Fibroblast of lung (primary cell): Measurements from ENCODE around the gene SLC4A9. TPM values are rescaled to one million over a fixed set of nuclear protein-coding genes. Genes with fewer than 3 reads are reported as not detected.

Experiments used
- DNase-seq, 2 donors: peaks; one replicate each; pipeline versions ENCODE4 v3.0.0 to v3.0.0-alpha.2; 2010; ENCODE audit warnings: low read depth in 2 of 2
- H2AFZ ChIP-seq: 2 replicates; pipeline ENCODE4 v1.5.1; 2012; ENCODE audit warnings: low read length, control low read depth, inconsistent platforms
- H3K27ac ChIP-seq: 2 replicates; pipeline ENCODE4 v1.5.1; 2011; ENCODE audit warnings: low read length, control low read depth; ENCODE audit not compliant: insufficient read depth
- H3K27me3 ChIP-seq: 2 replicates; pipeline ENCODE4 v1.5.1; 2011; ENCODE audit warnings: mild to moderate bottlenecking, low read length; ENCODE audit not compliant: control insufficient read depth, insufficient read depth
- H3K36me3 ChIP-seq: 2 replicates; pipeline ENCODE4 v1.5.1; 2011; ENCODE audit warnings: low read length; ENCODE audit not compliant: control insufficient read depth, insufficient read depth
- H3K4me1 ChIP-seq: 2 replicates; pipeline ENCODE4 v1.5.1; 2011; ENCODE audit warnings: low read length; ENCODE audit not compliant: control insufficient read depth, insufficient read depth; ENCODE audit errors: extremely low read depth
- H3K4me2 ChIP-seq: 2 replicates; pipeline ENCODE4 v1.5.1; 2011; ENCODE audit warnings: low read length, control low read depth; ENCODE audit not compliant: insufficient read depth; ENCODE audit errors: extremely low read depth
- H3K4me3 ChIP-seq, 4 experiments: fragments of 200-600 bp in 1 of 4; sonication (generic) in 1 of 4; replicated peaks in 1 of 4; 2 replicates each; pipeline ENCODE4 v1.5.1; 2011 to 2016; ENCODE audit warnings: low read length in 4 of 4, low read depth in 3 of 4, mild to moderate bottlenecking in 3 of 4, control low read depth in 2 of 4, inconsistent platforms in 1 of 4, mixed read lengths in 1 of 4; ENCODE audit not compliant: insufficient read depth in 1 of 4; ENCODE audit errors: control extremely low read depth in 1 of 4
- H3K79me2 ChIP-seq: 2 replicates; pipeline ENCODE4 v1.5.1; 2012; ENCODE audit warnings: mild to moderate bottlenecking, low read length, inconsistent platforms; ENCODE audit not compliant: control insufficient read depth, insufficient read depth
- H3K9ac ChIP-seq: 2 replicates; pipeline ENCODE4 v1.5.1; 2011; ENCODE audit warnings: mild to moderate bottlenecking, low read length, control low read depth; ENCODE audit not compliant: insufficient read depth
- H3K9me3 ChIP-seq: 2 replicates; pipeline ENCODE4 v1.5.1; 2012; ENCODE audit warnings: low read depth, low read length; ENCODE audit not compliant: control insufficient read depth, insufficient read depth
- H4K20me1 ChIP-seq: 2 replicates; pipeline ENCODE4 v1.5.1; 2011; ENCODE audit warnings: low read length; ENCODE audit not compliant: control insufficient read depth, insufficient read depth; ENCODE audit errors: extremely low read depth
- EZH2 ChIP-seq: IDR thresholded peaks from 2 replicates; pipeline ENCODE4 v1.5.1; 2012; ENCODE audit warnings: low read length, control low read depth, mild to moderate bottlenecking; ENCODE audit errors: missing control alignments
- polyA plus RNA-seq, 2 donors: library from polyadenylated mRNA; depleted of rRNA in 1 of 2; stranded (reverse) in 1 of 2; unstranded in 1 of 2; fragments of >200 nt; gene quantifications; 2 replicates each; pipeline ENCODE4 v1.2.1, GENCODE V29; 2011 to 2012; ENCODE audit warnings: missing spikeins in 1 of 2
- total RNA-seq: library from RNA; depleted of rRNA; stranded (reverse); fragments of >200 nt; gene quantifications from 2 replicates; pipeline ENCODE4 v1.2.1, GENCODE V29; 2014
- TF ChIP-seq, protein P1 (sequence below), 2 donors: IDR thresholded peaks in 1 of 2; conservative IDR thresholded peaks in 1 of 2; 1 replicate in 1 of 2; 2 replicates in 1 of 2; pipeline ENCODE4 v1.5.1; 2011 to 2012; ENCODE audit warnings: low read length in 2 of 2, control low read depth in 1 of 2, inconsistent platforms in 1 of 2, low read depth in 1 of 2, mild to moderate bottlenecking in 1 of 2

Gene SLC4A9
- total and polyA plus RNA-seq, 2 donors (not counting 1 experiment from before 2014, with no cell fraction given) = not detected

GRCh38 chr5:140371356-140372151 is 11.6 kb downstream of the SLC4A9 start:
- no peak for TF ChIP-seq EZH2
- TF ChIP-seq, protein P1, sequence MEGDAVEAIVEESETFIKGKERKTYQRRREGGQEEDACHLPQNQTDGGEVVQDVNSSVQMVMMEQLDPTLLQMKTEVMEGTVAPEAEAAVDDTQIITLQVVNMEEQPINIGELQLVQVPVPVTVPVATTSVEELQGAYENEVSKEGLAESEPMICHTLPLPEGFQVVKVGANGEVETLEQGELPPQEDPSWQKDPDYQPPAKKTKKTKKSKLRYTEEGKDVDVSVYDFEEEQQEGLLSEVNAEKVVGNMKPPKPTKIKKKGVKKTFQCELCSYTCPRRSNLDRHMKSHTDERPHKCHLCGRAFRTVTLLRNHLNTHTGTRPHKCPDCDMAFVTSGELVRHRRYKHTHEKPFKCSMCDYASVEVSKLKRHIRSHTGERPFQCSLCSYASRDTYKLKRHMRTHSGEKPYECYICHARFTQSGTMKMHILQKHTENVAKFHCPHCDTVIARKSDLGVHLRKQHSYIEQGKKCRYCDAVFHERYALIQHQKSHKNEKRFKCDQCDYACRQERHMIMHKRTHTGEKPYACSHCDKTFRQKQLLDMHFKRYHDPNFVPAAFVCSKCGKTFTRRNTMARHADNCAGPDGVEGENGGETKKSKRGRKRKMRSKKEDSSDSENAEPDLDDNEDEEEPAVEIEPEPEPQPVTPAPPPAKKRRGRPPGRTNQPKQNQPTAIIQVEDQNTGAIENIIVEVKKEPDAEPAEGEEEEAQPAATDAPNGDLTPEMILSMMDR (conservative IDR thresholded peaks at IDR 0.05 in 1 of 2, IDR thresholded peaks at IDR 0.05 in 1 of 2; ENCODE audit: low read depth in 1 of 2, low read length in 2 of 2) = no peak
- no peaks in the 10 kb centered on the region for H3K9me3 ChIP-seq
- H3K9ac ChIP-seq = no peak overlapping the region
- DNase-seq = no peak
- H3K79me2 ChIP-seq = no peaks in the 10 kb centered on the region
- H2AFZ ChIP-seq = no peak overlapping the region
- no peak overlapping the region for H3K27ac ChIP-seq
- no peaks in the 10 kb centered on the region for H4K20me1 ChIP-seq
- peaks cover 2% of the 10 kb centered on the region for H3K27me3 ChIP-seq
- no peaks in the 10 kb centered on the region for H3K4me1 ChIP-seq
- no peak overlapping the region for H3K4me2 ChIP-seq
- no peak overlapping the region for H3K4me3 ChIP-seq
- no peaks in the 10 kb centered on the region for H3K36me3 ChIP-seq

DNA sequence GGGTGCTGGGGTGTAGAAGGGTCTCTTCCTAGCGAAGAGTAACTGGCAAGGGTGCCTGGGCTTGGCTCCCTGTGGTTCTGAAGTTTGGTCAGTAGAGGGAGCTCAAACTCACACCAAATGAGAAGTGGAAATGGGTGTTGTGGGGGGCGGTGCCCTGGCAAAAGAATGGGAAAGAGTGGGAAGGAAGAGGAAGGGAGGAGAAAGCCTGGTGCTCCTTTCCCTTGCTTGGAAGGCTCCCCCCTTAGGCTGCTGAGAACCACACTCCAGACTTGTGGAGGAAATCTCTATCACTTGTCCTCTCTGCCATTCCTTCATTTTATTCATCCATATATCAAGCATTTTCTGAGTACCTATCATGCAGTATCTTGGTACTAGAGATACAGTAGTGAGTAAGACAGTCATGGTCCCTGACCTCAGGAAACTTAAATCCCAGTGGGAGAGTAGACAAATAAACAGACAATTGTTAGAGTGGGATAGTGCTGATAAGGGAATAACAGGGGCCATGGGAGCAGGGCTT is 13.0 kb downstream of the SLC4A9 start:
- DNase-seq = peak; percentile 73 to 79
- H3K36me3 ChIP-seq = no peaks in the 10 kb centered on the region
- H3K4me2 ChIP-seq = peak overlapping the region; percentile 20

GRCh38 chr5:140381351-140381750 is 21.4 kb downstream of the SLC4A9 start:
- no peaks in the 10 kb centered on the region for H3K36me3 ChIP-seq
- TF ChIP-seq EZH2 = no peak
- TF ChIP-seq, protein P1 (conservative IDR thresholded peaks at IDR 0.05 in 1 of 2, IDR thresholded peaks at IDR 0.05 in 1 of 2; ENCODE audit: low read depth in 1 of 2, low read length in 2 of 2) = no peak
- no peak overlapping the region for H3K9ac ChIP-seq
- H3K27me3 ChIP-seq = no peaks in the 10 kb centered on the region
- H3K9me3 ChIP-seq = no peaks in the 10 kb centered on the region
- no peaks in the 10 kb centered on the region for H4K20me1 ChIP-seq
- no peak overlapping the region for H2AFZ ChIP-seq
- no peaks in the 10 kb centered on the region for H3K79me2 ChIP-seq
- H3K4me2 ChIP-seq = no peak overlapping the region
- DNase-seq = no peak
- no peak overlapping the region for H3K4me3 ChIP-seq
- no peaks in the 10 kb centered on the region for H3K4me1 ChIP-seq
- H3K27ac ChIP-seq = no peak overlapping the region

More for the DNA sequence above, 13.0 kb downstream of the SLC4A9 start:
- Histone ChIP-seq H3K27me3 (peaks cover 2% of the 10 kb centered on the region), H3K27ac (no peak overlapping the region), H3K9ac (no peak overlapping the region), H2AFZ (peak overlapping the region; percentile 71), H4K20me1 (no peaks in the 10 kb centered on the region), H3K9me3 (no peaks in the 10 kb centered on the region), H3K4me1 (no peaks in the 10 kb centered on the region), H3K4me3 (no peak overlapping the region), H3K79me2 (no peaks in the 10 kb centered on the region)
- TF ChIP-seq, protein P1 (conservative IDR thresholded peaks at IDR 0.05 in 1 of 2, IDR thresholded peaks at IDR 0.05 in 1 of 2; ENCODE audit: low read depth in 1 of 2, low read length in 2 of 2) = peak; percentile 88 to 91
- TF ChIP-seq EZH2 = no peak
